Activated naive CD8-positive, alpha-beta T cell treated with anti-CD3 and anti-CD28 coated beads for 36 hours (primary cell): ENCODE data around the gene BICD1. TPM values are rescaled to one million over a fixed set of nuclear protein-coding genes. Genes with fewer than 3 reads are reported as not detected.

Experiments
- DNase-seq: peaks from one replicate; pipeline ENCODE4 v3.0.0; 2021
- H3K27ac Mint-ChIP-seq: one replicate; pipeline ENCODE4 v1.8.0; 2022; ENCODE audit warnings: mild to moderate bottlenecking, moderate library complexity, mixed read lengths
- H3K27me3 Mint-ChIP-seq: one replicate; pipeline ENCODE4 v1.8.0; 2022; ENCODE audit warnings: mild to moderate bottlenecking, mixed read lengths
- H3K36me3 Mint-ChIP-seq: one replicate; pipeline ENCODE4 v1.8.0; 2021; ENCODE audit warnings: mild to moderate bottlenecking, mixed read lengths
- H3K4me1 Mint-ChIP-seq: one replicate; pipeline ENCODE4 v1.8.0; 2021; ENCODE audit warnings: mixed read lengths
- H3K4me3 Mint-ChIP-seq: one replicate; pipeline ENCODE4 v1.8.0; 2022; ENCODE audit warnings: mild to moderate bottlenecking, moderate library complexity, mixed read lengths
- H3K9me3 Mint-ChIP-seq: one replicate; pipeline ENCODE4 v1.8.0; 2022; ENCODE audit warnings: mixed read lengths
- total RNA-seq, 2 experiments: library from RNA; stranded (reverse); gene quantifications; one replicate each; pipeline ENCODE4 v1.2.3, GENCODE V29; 2021

The BICD1 gene
- total RNA-seq, 2 experiments from 2014 or later, result 21.7 to 21.9 TPM

DNA sequence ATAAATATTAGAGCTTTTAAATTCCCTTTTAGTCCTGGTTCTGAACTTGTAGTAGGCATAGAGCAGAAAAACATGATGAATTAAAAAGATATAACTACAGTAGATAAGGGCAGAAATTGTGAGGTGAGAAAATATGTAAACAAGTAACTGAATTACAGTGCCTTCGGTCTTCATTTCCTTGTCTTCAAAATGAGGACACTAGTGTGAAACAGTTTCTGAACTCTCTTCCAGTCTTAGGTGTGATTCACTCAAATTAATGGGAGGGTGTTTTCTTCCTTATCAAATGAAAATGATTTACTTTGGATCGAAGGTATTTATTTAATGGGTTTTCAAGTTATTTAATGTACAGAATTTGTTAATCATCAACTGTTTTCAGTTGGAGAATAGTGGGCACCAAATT, 294.2 kb downstream of the BICD1 start:
- Mint-ChIP-seq H3K36me3 (no peaks in the 10 kb centered on the region), H3K4me1 (peaks cover 1% of the 10 kb centered on the region), H3K9me3 (no peaks in the 10 kb centered on the region), H3K27me3 (peaks cover 49% of the 10 kb centered on the region), H3K4me3 (no peak overlapping the region), H3K27ac (no peak overlapping the region)
- DNase-seq, result no peak

DNA sequence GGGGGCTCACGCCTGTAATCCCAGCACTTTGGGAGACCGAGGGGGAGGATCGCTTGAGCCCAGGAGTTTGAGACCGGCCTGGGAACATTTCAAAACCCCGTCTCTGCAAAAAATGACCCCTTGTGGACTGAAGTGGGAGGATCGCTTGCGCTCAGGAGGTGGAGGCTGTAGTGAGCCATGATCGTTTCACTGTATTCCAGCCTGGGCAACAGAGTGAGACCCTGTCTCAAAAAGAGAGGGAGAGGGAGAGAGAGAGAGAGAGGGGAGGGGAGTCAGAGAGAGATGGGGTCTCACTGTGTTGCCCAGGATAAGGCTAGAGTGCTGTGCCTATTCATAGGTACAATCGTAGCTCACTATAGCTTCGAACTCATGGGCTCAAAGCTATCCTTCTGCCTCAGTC, 295.5 kb downstream of the BICD1 start:
- no peak for DNase-seq
- no peak overlapping the region for H3K27ac Mint-ChIP-seq
- peaks cover 1% of the 10 kb centered on the region for H3K4me1 Mint-ChIP-seq
- H3K9me3 Mint-ChIP-seq, result no peaks in the 10 kb centered on the region
- H3K27me3 Mint-ChIP-seq, result peaks cover 47% of the 10 kb centered on the region
- H3K36me3 Mint-ChIP-seq, result no peaks in the 10 kb centered on the region
- H3K4me3 Mint-ChIP-seq, result no peak overlapping the region

- H3K27me3 Mint-ChIP-seq, result peaks cover 47% of the 10 kb centered on the region
- peaks cover 1% of the 10 kb centered on the region for H3K4me1 Mint-ChIP-seq
- no peak for DNase-seq
- H3K9me3 Mint-ChIP-seq, result no peaks in the 10 kb centered on the region
- H3K4me3 Mint-ChIP-seq, result no peak overlapping the region
- H3K27ac Mint-ChIP-seq, result no peak overlapping the region
- no peaks in the 10 kb centered on the region for H3K36me3 Mint-ChIP-seq
These were observed 296.3 kb downstream of the BICD1 start for GRCh38 chr12:32402946-32403345.

DNA sequence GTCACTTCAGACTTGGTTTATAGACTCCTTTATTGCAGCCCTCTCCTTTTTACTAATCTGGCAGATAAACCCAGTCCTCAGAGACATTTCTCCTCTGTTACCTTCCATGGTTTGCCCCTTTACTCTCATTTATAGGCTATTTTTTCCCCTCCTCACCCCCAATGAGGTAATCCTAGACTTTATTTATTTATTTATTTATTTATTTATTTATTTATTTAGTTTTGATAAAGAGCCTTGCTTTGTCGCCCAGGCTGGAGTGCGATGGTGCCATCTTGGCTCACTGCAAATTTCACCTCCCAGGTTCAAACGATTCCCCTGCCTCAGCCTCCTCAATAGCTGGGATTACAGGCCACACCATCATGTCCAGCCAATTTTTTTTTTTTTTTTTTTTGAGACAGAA, 301.1 kb downstream of the BICD1 start:
- Mint-ChIP-seq H3K4me3 (no peak overlapping the region), H3K27me3 (peaks cover 14% of the 10 kb centered on the region), H3K36me3 (no peaks in the 10 kb centered on the region), H3K4me1 (no peaks in the 10 kb centered on the region), H3K9me3 (no peaks in the 10 kb centered on the region), H3K27ac (no peak overlapping the region)
- DNase-seq, result no peak

DNA sequence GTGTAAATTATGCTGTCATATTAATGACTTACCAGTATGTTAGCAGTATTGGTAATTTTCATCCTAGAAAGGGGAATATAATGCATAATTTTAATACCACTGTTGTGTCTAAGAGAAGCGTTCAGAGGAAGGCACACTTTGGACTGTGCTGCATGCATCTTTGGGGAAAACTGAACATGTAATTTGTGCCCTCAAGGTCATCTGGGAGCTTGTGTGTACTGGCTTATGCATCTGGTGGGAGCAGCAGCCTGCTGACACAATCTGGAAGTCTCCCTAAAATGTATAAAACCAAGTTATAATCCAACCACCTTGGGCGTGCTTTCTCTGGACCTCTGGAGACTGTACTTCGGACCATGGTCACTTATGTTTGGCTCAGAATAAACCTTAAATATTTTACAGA, 306.8 kb downstream of the BICD1 start:
- no peak overlapping the region for H3K4me3 Mint-ChIP-seq
- no peaks in the 10 kb centered on the region for H3K36me3 Mint-ChIP-seq
- no peaks in the 10 kb centered on the region for H3K4me1 Mint-ChIP-seq
- no peaks in the 10 kb centered on the region for H3K9me3 Mint-ChIP-seq
- DNase-seq, result no peak
- H3K27ac Mint-ChIP-seq, result no peak overlapping the region
- H3K27me3 Mint-ChIP-seq, result no peaks in the 10 kb centered on the region

GRCh38 chr12:32418221-32418620, 311.6 kb downstream of the BICD1 start:
- no peak for DNase-seq
- H3K4me1 Mint-ChIP-seq, result no peaks in the 10 kb centered on the region
- no peaks in the 10 kb centered on the region for H3K27me3 Mint-ChIP-seq
- H3K36me3 Mint-ChIP-seq, result no peaks in the 10 kb centered on the region
- no peak overlapping the region for H3K27ac Mint-ChIP-seq
- no peaks in the 10 kb centered on the region for H3K9me3 Mint-ChIP-seq
- no peak overlapping the region for H3K4me3 Mint-ChIP-seq

GRCh38 chr12:32418903-32419519, 312.4 kb downstream of the BICD1 start:
- Mint-ChIP-seq H3K27me3 (no peaks in the 10 kb centered on the region), H3K27ac (no peak overlapping the region), H3K4me1 (no peaks in the 10 kb centered on the region), H3K36me3 (no peaks in the 10 kb centered on the region), H3K4me3 (no peak overlapping the region), H3K9me3 (no peaks in the 10 kb centered on the region)
- DNase-seq, result no peak

DNA sequence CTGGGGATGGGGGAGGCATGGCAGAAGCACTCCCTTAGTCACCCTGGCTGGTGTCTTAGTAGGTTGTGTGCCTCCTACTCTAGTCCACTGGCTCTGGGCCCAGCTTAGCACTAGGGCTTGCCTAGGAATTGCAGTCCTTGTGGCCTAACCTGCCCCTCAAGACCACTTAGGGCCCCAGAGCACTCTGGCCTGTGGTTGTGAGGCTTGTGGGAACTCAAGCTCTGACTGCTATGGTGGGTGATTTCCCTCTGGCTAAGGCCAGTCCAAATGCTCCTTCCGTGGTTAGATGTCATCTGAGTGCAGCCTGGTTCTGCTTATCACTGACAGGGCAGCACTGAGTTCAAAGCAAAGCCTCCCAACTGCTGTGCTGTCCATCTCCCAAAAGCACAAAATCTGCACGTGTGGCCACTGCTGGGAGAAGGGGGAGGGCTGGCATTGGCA, 312.9 kb downstream of the BICD1 start:
- DNase-seq, result no peak
- H3K27me3 Mint-ChIP-seq, result no peaks in the 10 kb centered on the region
- no peak overlapping the region for H3K4me3 Mint-ChIP-seq
- H3K36me3 Mint-ChIP-seq, result no peaks in the 10 kb centered on the region
- H3K27ac Mint-ChIP-seq, result no peak overlapping the region
- H3K4me1 Mint-ChIP-seq, result no peaks in the 10 kb centered on the region
- peaks cover 2% of the 10 kb centered on the region for H3K9me3 Mint-ChIP-seq

- H3K4me1 Mint-ChIP-seq, result no peaks in the 10 kb centered on the region
- DNase-seq, result no peak
- no peaks in the 10 kb centered on the region for H3K27me3 Mint-ChIP-seq
- H3K36me3 Mint-ChIP-seq, result no peaks in the 10 kb centered on the region
- H3K9me3 Mint-ChIP-seq, result peaks cover 4% of the 10 kb centered on the region
- H3K4me3 Mint-ChIP-seq, result no peak overlapping the region
- H3K27ac Mint-ChIP-seq, result no peak overlapping the region
These were observed 313.7 kb downstream of the BICD1 start for GRCh38 chr12:32420356-32420755.

GRCh38 chr12:32423559-32423958, 316.9 kb downstream of the BICD1 start:
- H3K4me3 Mint-ChIP-seq, result no peak overlapping the region
- DNase-seq, result no peak
- no peaks in the 10 kb centered on the region for H3K27me3 Mint-ChIP-seq
- peaks cover 4% of the 10 kb centered on the region for H3K36me3 Mint-ChIP-seq
- no peak overlapping the region for H3K27ac Mint-ChIP-seq
- H3K9me3 Mint-ChIP-seq, result peaks cover 24% of the 10 kb centered on the region
- no peaks in the 10 kb centered on the region for H3K4me1 Mint-ChIP-seq

DNA sequence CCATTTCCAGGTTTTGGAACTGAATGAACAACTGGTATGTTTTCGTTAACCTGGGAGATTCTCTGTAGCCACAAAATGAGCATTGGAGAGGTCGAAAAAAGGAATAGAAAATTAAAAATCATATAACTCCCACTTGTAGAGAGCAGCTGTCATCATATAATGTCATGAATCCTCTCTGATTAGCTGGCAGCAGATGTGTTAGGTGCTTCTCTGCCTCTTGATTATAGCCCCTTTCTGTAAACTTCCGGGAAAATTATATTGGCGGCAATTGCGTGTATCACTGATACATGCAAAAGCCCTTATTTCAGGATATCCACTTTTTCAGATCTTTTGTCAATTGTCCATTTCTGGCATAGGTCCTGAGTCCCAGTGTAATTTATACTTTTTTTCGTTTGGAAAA, 324.4 kb downstream of the BICD1 start:
- Mint-ChIP-seq H3K9me3 (peaks cover 23% of the 10 kb centered on the region), H3K27me3 (peaks cover 4% of the 10 kb centered on the region), H3K27ac (no peak overlapping the region), H3K4me3 (no peak overlapping the region), H3K36me3 (peaks cover 4% of the 10 kb centered on the region), H3K4me1 (no peaks in the 10 kb centered on the region)
- DNase-seq, result no peak

Other genes starting within 250 kb of the BICD1 start
- 10 to 100 TPM; 76.5 to 79.1 TPM for gene RESF1, start 147.4 kb upstream of the BICD1 start, total RNA-seq